OCI-LY1 (cell line): ENCODE measurements around the gene E2F6.

ENCODE experiments used
- H2AFZ ChIP-seq: fragments of 200-600 bp; sonication (generic), shearing (Covaris generic); 2 replicates; pipeline ENCODE4 v1.6.0; 2014; ENCODE audit warnings: antibody characterized with exemption, mild to moderate bottlenecking, low read length
- H3F3A ChIP-seq: fragments of 200-600 bp; sonication (generic), shearing (Covaris generic); 2 replicates; pipeline ENCODE4 v1.6.0; 2014; ENCODE audit warnings: mild to moderate bottlenecking, antibody characterized with exemption, low read length, moderate library complexity; ENCODE audit not compliant: insufficient read depth
- H3K27ac ChIP-seq: fragments of 200-600 bp; sonication (generic); 2 replicates; pipeline ENCODE4 v1.5.1; 2014; ENCODE audit warnings: low read length, mixed run types, mild to moderate bottlenecking, low read depth; ENCODE audit not compliant: poor library complexity, severe bottlenecking
- H3K27me3 ChIP-seq: fragments of 200-600 bp; sonication (generic); 2 replicates; pipeline ENCODE4 v1.6.0; 2014; ENCODE audit warnings: antibody characterized with exemption, mild to moderate bottlenecking, low read length, moderate library complexity; ENCODE audit not compliant: insufficient read depth
- H3K36me3 ChIP-seq: fragments of 200-600 bp; sonication (generic); 2 replicates; pipeline ENCODE4 v1.6.1; 2014; ENCODE audit warnings: mild to moderate bottlenecking, antibody characterized with exemption, low read length, moderate library complexity, mixed read lengths; ENCODE audit not compliant: insufficient read depth
- H3K4me1 ChIP-seq: fragments of 200-600 bp; sonication (generic); 2 replicates; pipeline ENCODE4 v1.5.1; 2014; ENCODE audit warnings: mild to moderate bottlenecking, low read length, moderate library complexity; ENCODE audit not compliant: insufficient read depth, severe bottlenecking
- H3K4me2 ChIP-seq: fragments of 200-600 bp; sonication (generic), shearing (Covaris generic); 2 replicates; pipeline ENCODE4 v1.6.1; 2014; ENCODE audit warnings: low read length
- H3K4me3 ChIP-seq: fragments of 200-600 bp; sonication (generic); 2 replicates; pipeline ENCODE4 v1.5.1; 2014; ENCODE audit warnings: low read length, low read depth, mild to moderate bottlenecking, mixed read lengths; ENCODE audit not compliant: poor library complexity, severe bottlenecking
- H3K79me2 ChIP-seq: fragments of 200-600 bp; shearing (Covaris generic); 2 replicates; pipeline ENCODE4 v1.6.1; 2016; ENCODE audit warnings: mixed run types, low read length, mixed read lengths; ENCODE audit not compliant: insufficient read depth
- H3K9ac ChIP-seq: fragments of 200-600 bp; sonication (generic), shearing (Covaris generic); 2 replicates; pipeline ENCODE4 v1.6.1; 2014; ENCODE audit warnings: mild to moderate bottlenecking, low read length, mixed read lengths
- H3K9me2 ChIP-seq: fragments of 200-600 bp; sonication (generic), shearing (Covaris generic); 2 replicates; pipeline ENCODE4 v1.6.1; 2014; ENCODE audit warnings: low read depth, mild to moderate bottlenecking, low read length, mixed read lengths
- H3K9me3 ChIP-seq: fragments of 200-600 bp; shearing (Covaris generic); 2 replicates; pipeline ENCODE4 v1.6.1; 2014; ENCODE audit warnings: low read length, mixed read lengths
- H4K20me1 ChIP-seq: fragments of 200-600 bp; sonication (generic), shearing (Covaris generic); 2 replicates; pipeline ENCODE4 v1.6.0; 2016; ENCODE audit warnings: mild to moderate bottlenecking, low read length; ENCODE audit not compliant: insufficient read depth
- EZH2 ChIP-seq: fragments of 200-600 bp; sonication (generic), shearing (Covaris generic); IDR thresholded peaks from 2 replicates; pipeline ENCODE4 v1.8.0; 2017; ENCODE audit warnings: borderline replicate concordance, mixed run types, mild to moderate bottlenecking, antibody characterized with exemption, low read length, moderate library complexity, mixed read lengths
- TF ChIP-seq, protein P1 (sequence below): fragments of 200-600 bp; sonication (generic), shearing (Covaris generic); IDR thresholded peaks from 2 replicates; pipeline ENCODE4 v1.5.1; 2017; ENCODE audit warnings: mild to moderate bottlenecking, antibody characterized with exemption, low read length, moderate library complexity, mixed read lengths

E2F6 gene, protein sequence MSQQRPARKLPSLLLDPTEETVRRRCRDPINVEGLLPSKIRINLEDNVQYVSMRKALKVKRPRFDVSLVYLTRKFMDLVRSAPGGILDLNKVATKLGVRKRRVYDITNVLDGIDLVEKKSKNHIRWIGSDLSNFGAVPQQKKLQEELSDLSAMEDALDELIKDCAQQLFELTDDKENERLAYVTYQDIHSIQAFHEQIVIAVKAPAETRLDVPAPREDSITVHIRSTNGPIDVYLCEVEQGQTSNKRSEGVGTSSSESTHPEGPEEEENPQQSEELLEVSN

GRCh38 chr2:11465485-11466306, at the start of gene E2F6:
E2F6 (minus strand) TSS chr2:11466161; CDS start chr2:11465879, 282 bp downstream.
- Histone ChIP-seq H3K9ac (peak within 1 kb of the TSS; percentile 59), H3K27ac (no peak within 1 kb of the TSS)

GRCh38 chr2:11515490-11515981, 49.6 kb upstream of the E2F6 start:
- Histone ChIP-seq H3K4me3 (no peak overlapping the region), H3F3A (no peaks in the 10 kb centered on the region), H3K36me3 (no peaks in the 10 kb centered on the region), H3K9ac (no peak overlapping the region), H3K4me2 (no peak overlapping the region), H3K9me2 (no peaks in the 10 kb centered on the region), H3K27me3 (no peaks in the 10 kb centered on the region), H2AFZ (no peak overlapping the region), H3K4me1 (no peaks in the 10 kb centered on the region), H3K79me2 (no peaks in the 10 kb centered on the region), H4K20me1 (no peaks in the 10 kb centered on the region), H3K9me3 (no peaks in the 10 kb centered on the region), H3K27ac (no peak overlapping the region)
- TF ChIP-seq, protein P1, sequence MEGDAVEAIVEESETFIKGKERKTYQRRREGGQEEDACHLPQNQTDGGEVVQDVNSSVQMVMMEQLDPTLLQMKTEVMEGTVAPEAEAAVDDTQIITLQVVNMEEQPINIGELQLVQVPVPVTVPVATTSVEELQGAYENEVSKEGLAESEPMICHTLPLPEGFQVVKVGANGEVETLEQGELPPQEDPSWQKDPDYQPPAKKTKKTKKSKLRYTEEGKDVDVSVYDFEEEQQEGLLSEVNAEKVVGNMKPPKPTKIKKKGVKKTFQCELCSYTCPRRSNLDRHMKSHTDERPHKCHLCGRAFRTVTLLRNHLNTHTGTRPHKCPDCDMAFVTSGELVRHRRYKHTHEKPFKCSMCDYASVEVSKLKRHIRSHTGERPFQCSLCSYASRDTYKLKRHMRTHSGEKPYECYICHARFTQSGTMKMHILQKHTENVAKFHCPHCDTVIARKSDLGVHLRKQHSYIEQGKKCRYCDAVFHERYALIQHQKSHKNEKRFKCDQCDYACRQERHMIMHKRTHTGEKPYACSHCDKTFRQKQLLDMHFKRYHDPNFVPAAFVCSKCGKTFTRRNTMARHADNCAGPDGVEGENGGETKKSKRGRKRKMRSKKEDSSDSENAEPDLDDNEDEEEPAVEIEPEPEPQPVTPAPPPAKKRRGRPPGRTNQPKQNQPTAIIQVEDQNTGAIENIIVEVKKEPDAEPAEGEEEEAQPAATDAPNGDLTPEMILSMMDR, result no peak
- TF ChIP-seq EZH2, result no peak

More at GRCh38 chr2:11465485-11466306, at the start of gene E2F6:
- Histone ChIP-seq H3K27me3 (no peaks in the 10 kb centered on the region), H4K20me1 (no peaks in the 10 kb centered on the region), H3K4me3 (peak within 1 kb of the TSS; percentile 63), H3F3A (no peaks in the 10 kb centered on the region), H2AFZ (0 out of 2 replicates have a peak within 1 kb of the TSS, but pooled peaks have one; percentile 22), H3K9me3 (no peaks in the 10 kb centered on the region), H3K36me3 (peaks cover 11% of the 10 kb centered on the region; the same call in 1 of the 2 replicates), H3K4me1 (peaks cover 35% of the 10 kb centered on the region), H3K79me2 (peaks cover 29% of the 10 kb centered on the region), H3K9me2 (no peaks in the 10 kb centered on the region), H3K4me2 (peak within 1 kb of the TSS; percentile 84)
- TF ChIP-seq EZH2, result no peak
- TF ChIP-seq, protein P1, result no peak

GRCh38 chr2:11514904-11515303, 48.9 kb upstream of the E2F6 start:
- Histone ChIP-seq H3K4me2 (no peak overlapping the region), H3K27ac (no peak overlapping the region), H3K9ac (no peak overlapping the region), H4K20me1 (no peaks in the 10 kb centered on the region), H3K27me3 (no peaks in the 10 kb centered on the region), H3K9me2 (no peaks in the 10 kb centered on the region), H3K4me3 (no peak overlapping the region), H3K36me3 (no peaks in the 10 kb centered on the region), H3F3A (no peaks in the 10 kb centered on the region), H3K4me1 (no peaks in the 10 kb centered on the region), H2AFZ (no peak overlapping the region), H3K9me3 (no peaks in the 10 kb centered on the region), H3K79me2 (no peaks in the 10 kb centered on the region)
- no peak for TF ChIP-seq EZH2
- TF ChIP-seq, protein P1, result no peak
